MM.1S (cell line): ENCODE results near the gene DYNLT1.
A peak's percentile ranks its signal among the peaks of the same experiment; 100 is the strongest.

Source experiments
- EZH2 ChIP-seq: fragments of 300-600 bp; sonication (generic); optimal IDR thresholded peaks from 2 replicates; pipeline ENCODE3; 2017; ENCODE audit warnings: low read depth, mild to moderate bottlenecking, antibody characterized with exemption, low read length, mixed read lengths
- EZH2phosphoT487 ChIP-seq: fragments of 300-600 bp; sonication (generic); IDR thresholded peaks from 2 replicates; pipeline ENCODE4 v1.6.1; 2018; ENCODE audit warnings: antibody characterized with exemption, low read length
- TF ChIP-seq, protein P1 (sequence below): fragments of 300-600 bp; sonication (generic); IDR thresholded peaks from 2 replicates; pipeline ENCODE4 v1.5.1; 2016; ENCODE audit warnings: antibody characterized with exemption, low read length, mixed read lengths

DNA sequence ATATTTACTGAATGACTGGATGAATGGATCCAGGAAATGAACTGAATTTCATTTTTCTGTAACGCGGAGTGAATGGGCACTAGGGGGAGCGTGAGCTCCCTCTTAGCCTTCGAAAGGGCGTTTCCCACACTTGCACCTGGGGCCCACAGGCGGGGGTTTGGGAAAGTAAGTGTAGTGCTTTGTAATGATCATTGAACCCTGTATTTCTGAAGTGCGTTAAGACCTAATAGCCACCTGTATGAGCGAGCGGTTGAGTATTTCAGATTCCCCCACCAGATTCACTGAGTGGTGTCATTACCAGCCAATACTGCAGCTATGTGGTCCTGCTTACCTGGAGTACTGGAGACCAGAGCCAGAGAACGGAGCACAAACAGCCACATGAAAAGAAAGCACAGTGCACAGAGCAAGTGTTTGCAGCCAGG is 15.8 kb upstream of the DYNLT1 start:
- TF ChIP-seq, protein P1, sequence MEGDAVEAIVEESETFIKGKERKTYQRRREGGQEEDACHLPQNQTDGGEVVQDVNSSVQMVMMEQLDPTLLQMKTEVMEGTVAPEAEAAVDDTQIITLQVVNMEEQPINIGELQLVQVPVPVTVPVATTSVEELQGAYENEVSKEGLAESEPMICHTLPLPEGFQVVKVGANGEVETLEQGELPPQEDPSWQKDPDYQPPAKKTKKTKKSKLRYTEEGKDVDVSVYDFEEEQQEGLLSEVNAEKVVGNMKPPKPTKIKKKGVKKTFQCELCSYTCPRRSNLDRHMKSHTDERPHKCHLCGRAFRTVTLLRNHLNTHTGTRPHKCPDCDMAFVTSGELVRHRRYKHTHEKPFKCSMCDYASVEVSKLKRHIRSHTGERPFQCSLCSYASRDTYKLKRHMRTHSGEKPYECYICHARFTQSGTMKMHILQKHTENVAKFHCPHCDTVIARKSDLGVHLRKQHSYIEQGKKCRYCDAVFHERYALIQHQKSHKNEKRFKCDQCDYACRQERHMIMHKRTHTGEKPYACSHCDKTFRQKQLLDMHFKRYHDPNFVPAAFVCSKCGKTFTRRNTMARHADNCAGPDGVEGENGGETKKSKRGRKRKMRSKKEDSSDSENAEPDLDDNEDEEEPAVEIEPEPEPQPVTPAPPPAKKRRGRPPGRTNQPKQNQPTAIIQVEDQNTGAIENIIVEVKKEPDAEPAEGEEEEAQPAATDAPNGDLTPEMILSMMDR: peak; percentile 53
- TF ChIP-seq EZH2 (no peak), EZH2phosphoT487 (no peak)
